ENCODE results near the gene METTL1. TPM values are rescaled to one million over a fixed set of nuclear protein-coding genes. Genes with fewer than 3 reads are reported as not detected.

Gene METTL1
- total RNA-seq, 4 donors from 2014 or later: 6.5 to 22.7 (median 17.9) TPM

DNA sequence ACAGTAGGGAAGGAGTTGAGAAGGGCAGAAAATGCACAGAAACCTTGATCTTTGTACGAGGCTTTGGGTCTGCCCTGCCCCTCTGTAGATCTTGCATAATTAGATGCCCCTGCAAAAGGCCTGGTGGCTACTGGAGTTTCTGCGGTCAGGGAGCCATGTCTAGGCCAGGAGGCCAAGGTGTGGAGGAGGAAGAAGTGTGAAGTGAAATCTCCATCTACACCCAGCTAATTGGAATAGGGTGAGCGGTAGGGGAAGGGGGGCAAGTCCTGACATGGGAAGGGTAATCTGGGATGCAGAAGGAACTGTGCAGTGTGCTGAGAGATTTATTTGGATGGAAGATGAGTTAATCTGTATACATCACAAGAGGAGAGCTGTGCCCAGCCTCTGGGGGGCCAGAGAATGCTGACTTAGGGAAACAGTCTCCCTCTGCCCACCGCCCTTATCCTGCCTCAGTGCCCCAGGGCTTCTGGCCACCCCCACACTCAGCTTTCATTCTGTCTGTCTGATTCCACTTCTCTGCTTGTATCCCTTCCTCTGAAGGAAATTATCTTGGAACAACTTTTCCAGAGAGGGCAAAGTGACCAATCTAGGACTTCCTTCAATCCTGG is 10.4 kb downstream of the METTL1 start:
- DNase-seq (no peak), ATAC-seq (no peak)
- TF ChIP-seq POLR2A (IDR thresholded peaks at IDR 0.05): no peak
- TF ChIP-seq, protein P1, sequence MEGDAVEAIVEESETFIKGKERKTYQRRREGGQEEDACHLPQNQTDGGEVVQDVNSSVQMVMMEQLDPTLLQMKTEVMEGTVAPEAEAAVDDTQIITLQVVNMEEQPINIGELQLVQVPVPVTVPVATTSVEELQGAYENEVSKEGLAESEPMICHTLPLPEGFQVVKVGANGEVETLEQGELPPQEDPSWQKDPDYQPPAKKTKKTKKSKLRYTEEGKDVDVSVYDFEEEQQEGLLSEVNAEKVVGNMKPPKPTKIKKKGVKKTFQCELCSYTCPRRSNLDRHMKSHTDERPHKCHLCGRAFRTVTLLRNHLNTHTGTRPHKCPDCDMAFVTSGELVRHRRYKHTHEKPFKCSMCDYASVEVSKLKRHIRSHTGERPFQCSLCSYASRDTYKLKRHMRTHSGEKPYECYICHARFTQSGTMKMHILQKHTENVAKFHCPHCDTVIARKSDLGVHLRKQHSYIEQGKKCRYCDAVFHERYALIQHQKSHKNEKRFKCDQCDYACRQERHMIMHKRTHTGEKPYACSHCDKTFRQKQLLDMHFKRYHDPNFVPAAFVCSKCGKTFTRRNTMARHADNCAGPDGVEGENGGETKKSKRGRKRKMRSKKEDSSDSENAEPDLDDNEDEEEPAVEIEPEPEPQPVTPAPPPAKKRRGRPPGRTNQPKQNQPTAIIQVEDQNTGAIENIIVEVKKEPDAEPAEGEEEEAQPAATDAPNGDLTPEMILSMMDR (IDR thresholded peaks at IDR 0.05 in 4 of 5, conservative IDR thresholded peaks at IDR 0.05 in 1 of 5): no peak
- H3K9me3 ChIP-seq: no peaks in the 10 kb centered on the region
- H3K4me1 ChIP-seq: peaks cover 12 to 19% of the 10 kb centered on the region in 2 donors
- in situ Hi-C loops (cut with MboI; ENCODE audit: low sequenced_read_pairs in 4 of 4) (no loop called here), intact Hi-C loops (cut with DNase I; ENCODE audit: low total_unique reads) (no loop called here)
- H3K27ac ChIP-seq: no peak overlapping the region
- no peak overlapping the region for H3K4me3 ChIP-seq
- H3K36me3 ChIP-seq: peaks cover 0 to 21% of the 10 kb centered on the region in 2 donors
- H3K27me3 ChIP-seq: peaks cover 38 to 50% (median 47%) of the 10 kb centered on the region in 3 donors

DNA sequence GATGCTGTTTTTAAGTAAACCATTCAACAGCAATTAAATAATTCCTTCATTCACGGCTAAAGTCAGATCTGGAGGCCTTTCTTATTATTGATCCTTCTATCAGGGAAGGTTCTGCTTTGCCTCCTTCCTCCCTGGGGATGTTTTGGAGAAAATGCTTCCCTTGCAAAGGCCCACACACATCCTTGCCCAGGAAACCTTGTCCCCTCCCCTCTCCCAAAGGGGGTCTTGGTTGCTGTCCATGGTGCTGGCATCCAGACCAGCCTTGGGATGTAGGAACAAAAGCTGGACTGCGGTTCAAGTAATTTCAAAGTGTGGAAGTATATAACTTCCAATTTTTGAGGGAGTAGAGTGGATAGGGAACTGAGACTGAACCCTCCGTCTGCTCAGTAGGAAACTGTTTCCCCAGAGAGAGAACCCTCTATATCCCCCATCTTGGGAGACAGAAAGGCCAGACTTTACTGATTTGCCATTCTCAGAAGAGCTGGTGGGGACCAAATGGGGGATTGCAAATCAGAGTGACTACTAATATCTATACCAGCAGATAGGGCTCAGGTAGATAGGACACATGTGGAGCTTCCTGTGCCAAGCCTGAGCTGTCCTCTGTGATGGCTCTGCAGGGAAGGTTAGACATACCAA is 11.4 kb downstream of the METTL1 start:
- TF ChIP-seq, protein P1 (IDR thresholded peaks at IDR 0.05 in 4 of 5, conservative IDR thresholded peaks at IDR 0.05 in 1 of 5): no peak
- no peak for TF ChIP-seq POLR2A (IDR thresholded peaks at IDR 0.05)
- peaks cover 29 to 39% (median 37%) of the 10 kb centered on the region in 3 donors for H3K27me3 ChIP-seq
- H3K27ac ChIP-seq: no peak overlapping the region
- H3K4me3 ChIP-seq: no peak overlapping the region
- no peaks in the 10 kb centered on the region for H3K9me3 ChIP-seq
- no peak for DNase-seq
- intact Hi-C loops (cut with DNase I; ENCODE audit: low total_unique reads): no loop called here
- peaks cover 0 to 21% of the 10 kb centered on the region in 2 donors for H3K36me3 ChIP-seq
- H3K4me1 ChIP-seq: peaks cover 13 to 16% of the 10 kb centered on the region in 2 donors
- in situ Hi-C loops (cut with MboI; ENCODE audit: low sequenced_read_pairs in 4 of 4): no loop called here
- no peak for ATAC-seq

DNA sequence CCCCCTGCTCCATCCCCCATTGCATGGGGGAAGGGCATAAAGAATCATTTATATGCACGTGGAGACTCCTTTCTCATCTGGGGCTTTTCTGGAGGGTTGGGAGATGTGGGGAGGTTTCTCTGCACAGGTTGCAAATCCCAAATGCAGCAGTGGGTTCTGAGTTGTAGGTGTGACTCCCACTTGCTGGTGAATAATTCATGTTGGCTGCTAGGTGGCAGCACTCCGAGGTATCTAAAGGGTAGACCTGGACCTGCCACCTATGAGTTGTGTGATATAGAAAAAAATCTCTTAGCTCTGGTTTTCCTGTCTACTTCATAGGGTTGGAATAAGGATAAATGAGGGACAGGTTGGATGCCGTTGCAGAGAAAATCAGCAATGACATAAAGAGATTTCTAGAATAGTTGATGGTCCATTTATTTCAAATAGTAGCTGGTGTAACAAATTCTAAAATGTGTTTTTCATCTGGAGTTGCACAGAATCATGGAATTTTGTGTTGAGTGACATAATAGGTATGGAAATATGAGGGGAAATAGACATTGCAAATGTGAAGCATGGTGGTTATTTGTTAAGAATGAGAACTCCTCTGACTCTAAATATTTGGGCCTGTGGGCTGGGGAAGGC is 12.4 kb downstream of the METTL1 start:
- intact Hi-C loops (cut with DNase I; ENCODE audit: low total_unique reads) (no loop called here), in situ Hi-C loops (cut with MboI; ENCODE audit: low sequenced_read_pairs in 4 of 4) (no loop called here)
- DNase-seq (no peak), ATAC-seq (no peak)
- no peak overlapping the region for H3K4me3 ChIP-seq
- peaks cover 10 to 11% of the 10 kb centered on the region in 2 donors for H3K4me1 ChIP-seq
- TF ChIP-seq, protein P1 (IDR thresholded peaks at IDR 0.05 in 4 of 5, conservative IDR thresholded peaks at IDR 0.05 in 1 of 5): peak in 2 of 5 experiments; percentile 10 to 45
- no peak for TF ChIP-seq POLR2A (IDR thresholded peaks at IDR 0.05)
- H3K9me3 ChIP-seq: no peaks in the 10 kb centered on the region
- peaks cover 0 to 21% of the 10 kb centered on the region in 2 donors for H3K36me3 ChIP-seq
- H3K27me3 ChIP-seq: peaks cover 19 to 29% (median 27%) of the 10 kb centered on the region in 3 donors
- H3K27ac ChIP-seq: no peak overlapping the region

DNA sequence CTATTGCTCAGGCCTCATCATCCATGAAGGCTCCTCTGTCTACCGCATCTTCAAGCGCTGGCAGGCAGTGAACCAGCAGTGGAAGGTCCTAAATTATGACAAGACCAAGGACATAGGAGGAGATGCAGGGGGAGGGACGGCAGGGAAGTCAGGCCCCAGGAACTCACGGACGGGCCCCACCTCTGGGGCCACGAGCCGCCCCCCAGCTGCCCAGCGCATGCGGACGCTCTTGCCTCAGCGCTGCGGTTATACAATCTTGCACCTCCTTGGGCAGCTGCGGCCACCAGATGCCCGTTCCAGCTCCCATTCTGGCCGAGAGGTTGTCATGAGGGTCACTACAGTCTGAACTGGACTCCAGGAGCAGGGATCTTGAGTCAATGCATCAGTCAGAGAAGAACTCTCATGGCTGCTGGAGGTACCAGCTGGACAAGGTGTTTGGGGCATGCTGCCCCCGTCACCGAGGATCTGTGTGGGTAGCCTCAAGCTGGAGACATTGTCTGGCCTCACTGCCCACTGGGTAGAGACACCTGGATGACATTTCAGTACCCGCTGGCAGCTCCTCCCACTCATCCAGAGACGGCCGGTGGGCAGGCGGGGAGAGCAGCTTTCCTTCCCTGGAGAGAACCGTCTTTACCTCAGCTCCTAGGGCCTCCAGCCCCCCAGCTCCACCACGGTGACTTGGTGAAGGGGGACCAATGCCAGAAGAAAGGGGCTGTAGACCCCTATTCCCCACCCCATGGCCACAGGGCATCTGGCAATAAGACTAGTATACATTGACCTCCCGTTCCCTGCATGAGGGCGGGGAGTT is 13.1 kb downstream of the METTL1 start:
- TF ChIP-seq, protein P1 (IDR thresholded peaks at IDR 0.05 in 4 of 5, conservative IDR thresholded peaks at IDR 0.05 in 1 of 5): no peak
- TF ChIP-seq POLR2A (IDR thresholded peaks at IDR 0.05): no peak
- peaks cover 0 to 21% of the 10 kb centered on the region in 2 donors for H3K36me3 ChIP-seq
- ATAC-seq: no peak
- DNase-seq: no peak
- H3K9me3 ChIP-seq: no peaks in the 10 kb centered on the region
- H3K4me3 ChIP-seq: no peak overlapping the region
- intact Hi-C loops (cut with DNase I; ENCODE audit: low total_unique reads) (no loop called here), in situ Hi-C loops (cut with MboI; ENCODE audit: low sequenced_read_pairs in 4 of 4) (no loop called here)
- no peak overlapping the region for H3K27ac ChIP-seq
- peaks cover 12 to 22% (median 20%) of the 10 kb centered on the region in 3 donors for H3K27me3 ChIP-seq
- peaks cover 12 to 13% of the 10 kb centered on the region in 2 donors for H3K4me1 ChIP-seq
